ENCODE results near the gene IL12RB2. TPM values are rescaled to one million over a fixed set of nuclear protein-coding genes. Genes with fewer than 3 reads are reported as not detected.

The IL12RB2 gene
- total and polyA plus RNA-seq, 2 donors (not counting 3 experiments of a cell fraction or from before 2014, with no cell fraction given), result 0.42 TPM; not detected in 1

- DNase-seq (ENCODE audit: low read depth, low spot score) (no peak), FAIRE-seq (no peak)
- dilution Hi-C loops (cut with MboI; ENCODE audit: extremely low pct_ligation_motif_present, low sequenced_read_pairs) (no loop called here), intact Hi-C loops (cut with micrococcal nuclease) (no loop called here)
- ChIA-PET POLR2A (no interaction called here), CTCF (interaction anchor here (1.6 to 3.2 kb wide), 2 partner anchors 25 to 62 kb away, joined by 4 to 7 read pairs; no protein-coding TSS in a partner anchor)
- Histone ChIP-seq H4K20me1 (replicated peaks; ENCODE audit: control insufficient read depth, extremely low read depth, insufficient read depth, low read length) (no peaks in the 10 kb centered on the region), H3K27ac (ENCODE audit: insufficient read depth, low read depth, low read length) (no peak overlapping the region), H3K27me3 (ENCODE audit: control insufficient read depth in 2 of 2, insufficient read depth in 2 of 2, low read length in 2 of 2) (no peaks in the 10 kb centered on the region), H3K4me2 (ENCODE audit: insufficient read depth, low read length) (no peak overlapping the region), H3K4me3 (replicated peaks in 1 of 3; ENCODE audit: insufficient read depth in 1 of 3, low read depth in 1 of 3, low read length in 3 of 3) (no peak overlapping the region), H3K9me1 (replicated peaks; ENCODE audit: control insufficient read depth, extremely low read depth, insufficient read depth, low read length) (no peaks in the 10 kb centered on the region), H3K4me1 (ENCODE audit: control insufficient read depth, extremely low read depth, insufficient read depth, low read length) (peaks cover 8% of the 10 kb centered on the region), H2AFZ (ENCODE audit: low read depth, low read length) (no peak overlapping the region), H3K9ac (replicated peaks; ENCODE audit: extremely low read depth, insufficient read depth, low read length) (no peak overlapping the region), H3K79me2 (ENCODE audit: control insufficient read depth, insufficient read depth, low read length) (no peaks in the 10 kb centered on the region), H3K9me3 (replicated peaks; ENCODE audit: control insufficient read depth, insufficient read depth, low read length) (no peaks in the 10 kb centered on the region), H3K36me3 (ENCODE audit: control insufficient read depth in 2 of 2, extremely low read depth in 1 of 2, insufficient read depth in 2 of 2, low read length in 2 of 2) (no peaks in the 10 kb centered on the region)
- TF ChIP-seq FOS (IDR thresholded peaks at IDR 0.05; ENCODE audit: borderline replicate concordance, insufficient read depth, low read length) (no peak), EZH2 (IDR thresholded peaks at IDR 0.05; ENCODE audit: borderline replicate concordance, low read depth, low read length, severe bottlenecking) (no peak), MYC (IDR thresholded peaks at IDR 0.05; ENCODE audit: low read depth, low read length) (no peak), POLR2AphosphoS5 (IDR thresholded peaks at IDR 0.05; ENCODE audit: insufficient read depth, low read depth, low read length) (no peak), GATA2 (IDR thresholded peaks at IDR 0.05; ENCODE audit: insufficient read depth, insufficient read length, low read depth, low read length) (no peak), JUN (IDR thresholded peaks at IDR 0.05; ENCODE audit: borderline replicate concordance, insufficient read depth, insufficient read length, low read depth) (no peak), MAX (IDR thresholded peaks at IDR 0.05; ENCODE audit: insufficient read depth, insufficient read length) (no peak), POLR2A (IDR thresholded peaks at IDR 0.05; ENCODE audit: low read depth, low read length) (no peak)
- TF ChIP-seq, protein P1, sequence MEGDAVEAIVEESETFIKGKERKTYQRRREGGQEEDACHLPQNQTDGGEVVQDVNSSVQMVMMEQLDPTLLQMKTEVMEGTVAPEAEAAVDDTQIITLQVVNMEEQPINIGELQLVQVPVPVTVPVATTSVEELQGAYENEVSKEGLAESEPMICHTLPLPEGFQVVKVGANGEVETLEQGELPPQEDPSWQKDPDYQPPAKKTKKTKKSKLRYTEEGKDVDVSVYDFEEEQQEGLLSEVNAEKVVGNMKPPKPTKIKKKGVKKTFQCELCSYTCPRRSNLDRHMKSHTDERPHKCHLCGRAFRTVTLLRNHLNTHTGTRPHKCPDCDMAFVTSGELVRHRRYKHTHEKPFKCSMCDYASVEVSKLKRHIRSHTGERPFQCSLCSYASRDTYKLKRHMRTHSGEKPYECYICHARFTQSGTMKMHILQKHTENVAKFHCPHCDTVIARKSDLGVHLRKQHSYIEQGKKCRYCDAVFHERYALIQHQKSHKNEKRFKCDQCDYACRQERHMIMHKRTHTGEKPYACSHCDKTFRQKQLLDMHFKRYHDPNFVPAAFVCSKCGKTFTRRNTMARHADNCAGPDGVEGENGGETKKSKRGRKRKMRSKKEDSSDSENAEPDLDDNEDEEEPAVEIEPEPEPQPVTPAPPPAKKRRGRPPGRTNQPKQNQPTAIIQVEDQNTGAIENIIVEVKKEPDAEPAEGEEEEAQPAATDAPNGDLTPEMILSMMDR (IDR thresholded peaks at IDR 0.05; ENCODE audit: extremely low read depth in 1 of 2, insufficient read depth in 1 of 2, low read depth in 1 of 2, low read length in 2 of 2), result no peak
- BruUV-seq (replicated peaks), result no TSS peak
These were observed 131.8 kb downstream of the IL12RB2 start for GRCh38 chr1:67439277-67440029.

All from endothelial cell of umbilical vein (primary cell).